ENCODE measurements around the gene CR1. TPM values are rescaled to one million over a fixed set of nuclear protein-coding genes. Genes with fewer than 3 reads are reported as not detected.
"Not testable (repeated sequence)": the region's sequence is repeated elsewhere in the genome, so short reads cannot be mapped to it uniquely, and the experiment has no call there.

Gene CR1
- total RNA-seq, 4 donors from 2014 or later: 0.15 to 3.5 (median 1.7) TPM

DNA sequence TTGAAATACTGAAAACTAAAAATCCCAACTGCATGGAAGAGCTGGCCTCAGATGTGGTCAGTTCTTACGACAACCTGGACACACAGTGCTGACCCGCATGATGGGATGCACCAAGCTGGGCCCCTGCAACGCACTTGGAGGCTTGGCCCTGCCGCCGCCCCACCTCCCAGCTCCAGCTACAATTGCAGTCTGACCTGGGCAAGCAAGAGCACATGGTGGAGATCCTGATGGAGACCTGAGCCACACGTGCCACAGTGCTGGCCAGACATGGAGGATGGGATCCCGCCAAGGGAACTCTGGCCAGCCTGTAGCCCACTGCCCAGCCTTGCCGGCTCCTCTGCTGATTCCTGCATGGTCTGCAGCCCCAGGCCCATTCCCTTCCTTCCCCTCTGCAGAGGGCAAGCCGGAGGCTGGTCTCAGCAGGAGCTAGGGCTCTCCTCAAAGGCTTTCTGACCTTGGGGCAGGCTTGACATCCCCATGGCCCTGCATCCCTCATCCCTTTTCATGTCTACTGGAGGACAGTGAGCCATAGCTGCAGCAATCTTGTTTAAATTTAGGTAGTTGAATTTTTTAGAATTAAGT, 163.0 kb downstream of the CR1 start:
- H3K9me3 ChIP-seq: peaks cover 0 to 5% (median 0%) of the 10 kb centered on the region in 3 donors
- H3K36me3 ChIP-seq: no peaks in the 10 kb centered on the region
- no peak for TF ChIP-seq POLR2A (IDR thresholded peaks at IDR 0.05)
- TF ChIP-seq, protein P1, sequence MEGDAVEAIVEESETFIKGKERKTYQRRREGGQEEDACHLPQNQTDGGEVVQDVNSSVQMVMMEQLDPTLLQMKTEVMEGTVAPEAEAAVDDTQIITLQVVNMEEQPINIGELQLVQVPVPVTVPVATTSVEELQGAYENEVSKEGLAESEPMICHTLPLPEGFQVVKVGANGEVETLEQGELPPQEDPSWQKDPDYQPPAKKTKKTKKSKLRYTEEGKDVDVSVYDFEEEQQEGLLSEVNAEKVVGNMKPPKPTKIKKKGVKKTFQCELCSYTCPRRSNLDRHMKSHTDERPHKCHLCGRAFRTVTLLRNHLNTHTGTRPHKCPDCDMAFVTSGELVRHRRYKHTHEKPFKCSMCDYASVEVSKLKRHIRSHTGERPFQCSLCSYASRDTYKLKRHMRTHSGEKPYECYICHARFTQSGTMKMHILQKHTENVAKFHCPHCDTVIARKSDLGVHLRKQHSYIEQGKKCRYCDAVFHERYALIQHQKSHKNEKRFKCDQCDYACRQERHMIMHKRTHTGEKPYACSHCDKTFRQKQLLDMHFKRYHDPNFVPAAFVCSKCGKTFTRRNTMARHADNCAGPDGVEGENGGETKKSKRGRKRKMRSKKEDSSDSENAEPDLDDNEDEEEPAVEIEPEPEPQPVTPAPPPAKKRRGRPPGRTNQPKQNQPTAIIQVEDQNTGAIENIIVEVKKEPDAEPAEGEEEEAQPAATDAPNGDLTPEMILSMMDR (IDR thresholded peaks at IDR 0.05): no peak
- H3K4me1 ChIP-seq: no peaks in the 10 kb centered on the region
- WGBS, 2 donors: 88% methylated on average over 6 to 9 of the region's 9 CpGs
- intact Hi-C loops (cut with DNase I): no loop called here
- H3K4me3 ChIP-seq: no peak overlapping the region
- no peak overlapping the region for H3K27ac ChIP-seq
- DNase-seq: no peak
- peaks cover 0 to 13% (median 0%) of the 10 kb centered on the region in 4 donors for H3K27me3 ChIP-seq

DNA sequence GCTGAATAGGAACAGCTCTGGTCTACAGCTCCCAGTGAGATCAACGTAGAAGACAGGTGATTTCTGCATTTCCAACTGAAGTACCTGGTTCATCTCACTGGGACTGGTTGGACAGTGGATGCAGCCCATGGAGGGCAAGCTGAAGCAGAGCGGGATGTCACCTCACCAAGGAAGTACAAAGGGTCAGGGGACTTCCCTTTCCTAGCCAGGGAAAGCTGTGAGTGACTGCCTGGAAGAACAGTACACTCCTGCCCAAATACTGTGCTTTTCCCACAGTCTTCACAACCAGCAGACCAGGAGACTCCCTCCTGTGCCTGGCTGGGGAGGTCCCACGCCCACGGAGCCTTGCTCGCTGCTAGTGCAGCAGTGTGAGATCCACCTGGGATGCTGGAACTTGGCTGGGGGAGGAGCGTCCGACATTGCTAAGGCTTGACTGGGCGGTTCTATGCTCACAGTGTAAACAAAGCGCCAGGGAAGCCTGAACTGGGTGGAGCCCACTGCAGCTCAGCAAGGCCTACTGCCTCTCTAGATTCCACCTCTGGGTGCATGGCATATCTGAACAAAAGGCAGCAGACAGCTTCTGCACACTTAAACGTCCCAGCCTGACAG, 163.7 kb downstream of the CR1 start:
- no peak for TF ChIP-seq POLR2A (IDR thresholded peaks at IDR 0.05)
- TF ChIP-seq, protein P1 (IDR thresholded peaks at IDR 0.05): no peak
- Histone ChIP-seq H3K9me3 (peaks cover 0 to 5% (median 0%) of the 10 kb centered on the region in 3 donors), H3K4me3 (no peak overlapping the region), H3K36me3 (no peaks in the 10 kb centered on the region), H3K27me3 (peaks cover 0 to 15% (median 0%) of the 10 kb centered on the region in 4 donors), H3K4me1 (no peaks in the 10 kb centered on the region), H3K27ac (no peak overlapping the region)
- 48 to 63% methylated on average over 2 to 4 of the region's 10 CpGs for WGBS, 2 donors
- intact Hi-C loops (cut with DNase I): no loop called here
- no peak for DNase-seq

DNA sequence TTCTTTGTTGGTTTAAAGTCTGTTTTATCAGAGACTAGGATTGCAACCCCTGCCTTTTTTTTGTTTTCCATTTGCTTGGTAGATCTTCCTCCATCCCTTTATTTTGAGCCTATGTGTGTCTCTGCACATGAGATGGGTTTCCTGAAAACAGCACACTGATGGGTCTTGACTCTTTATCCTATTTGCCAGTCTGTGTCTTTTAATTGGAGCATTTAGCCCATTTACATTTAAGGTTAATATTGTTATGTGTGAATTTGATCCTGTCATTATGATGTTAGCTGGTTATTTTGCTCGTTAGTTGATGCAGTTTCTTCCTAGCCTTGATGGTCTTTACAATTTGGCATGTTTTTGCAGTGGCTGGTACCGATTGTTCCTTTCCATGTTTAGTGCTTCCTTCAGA, 165.5 kb downstream of the CR1 start:
- DNase-seq; H3K9me3 ChIP-seq; H3K27ac ChIP-seq; H3K4me1 ChIP-seq; H3K36me3 ChIP-seq; H3K4me3 ChIP-seq; intact Hi-C loops (cut with DNase I): not testable (repeated sequence)
- WGBS, 2 donors: 100% methylated on average over 1 of the region's 2 CpGs; no CpG with 5 or more reads in 1 of the 2 donors
- H3K27me3 ChIP-seq: peaks cover 0 to 32% (median 0%) of the 10 kb centered on the region in 4 donors

DNA sequence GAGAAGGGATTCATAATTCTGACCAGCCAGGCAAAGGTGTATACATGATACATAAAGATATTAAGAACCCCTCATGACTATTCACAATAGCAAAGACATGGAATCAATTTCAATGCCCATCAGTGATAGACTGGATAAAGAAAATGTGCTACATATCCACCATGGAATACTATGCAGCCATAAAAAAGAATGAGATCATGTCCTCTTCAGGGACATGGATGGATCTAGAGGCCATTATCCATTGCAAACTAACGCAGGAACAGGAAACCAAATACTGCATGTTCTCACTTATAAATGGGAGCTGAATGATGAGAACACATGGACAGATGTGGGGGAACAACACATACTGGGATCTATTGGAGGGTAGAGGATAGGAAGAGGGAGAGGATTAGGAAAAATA, 170.4 kb downstream of the CR1 start:
- intact Hi-C loops (cut with DNase I): no loop called here
- Histone ChIP-seq H3K4me3 (no peak overlapping the region), H3K27ac (no peak overlapping the region), H3K36me3 (no peaks in the 10 kb centered on the region), H3K4me1 (peaks cover 0 to 8% (median 3%) of the 10 kb centered on the region in 3 donors), H3K9me3 (peaks cover 0 to 5% (median 0%) of the 10 kb centered on the region in 3 donors), H3K27me3 (peaks cover 0 to 68% (median 14%) of the 10 kb centered on the region in 4 donors)
- no peak for TF ChIP-seq POLR2A (IDR thresholded peaks at IDR 0.05)
- 86 to 92% methylated on average over 1 of the region's 1 CpG for whole genome bisulfite sequencing, 2 donors
- DNase-seq: no peak

DNA sequence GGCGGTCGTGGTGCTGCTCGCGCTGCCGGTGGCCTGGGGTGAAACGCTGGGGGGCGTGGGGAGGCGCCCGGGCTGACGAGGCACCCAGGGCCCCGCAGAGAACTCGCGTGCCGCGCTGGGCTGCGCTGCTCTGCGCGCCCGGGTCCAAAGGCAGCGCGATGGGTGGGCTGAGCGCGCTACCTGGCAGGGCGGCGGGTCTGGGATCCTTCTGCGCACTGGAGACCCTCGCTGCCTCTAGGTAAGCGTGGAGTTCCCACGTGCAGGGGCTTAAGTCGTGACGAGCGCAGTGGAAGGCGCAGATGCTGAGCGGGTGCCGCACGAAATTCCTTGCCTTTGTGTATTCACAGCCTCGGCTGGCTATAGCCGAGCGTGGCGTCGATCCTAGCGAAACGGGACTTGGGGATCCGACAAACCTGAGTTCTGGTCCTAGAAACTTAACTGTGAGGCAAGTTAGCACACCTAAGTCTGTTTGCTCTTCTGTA, 173.6 kb downstream of the CR1 start:
- Histone ChIP-seq H3K9me3 (no peaks in the 10 kb centered on the region), H3K4me3 (peak overlapping the region in 1 of 4 donors; percentile 8), H3K27me3 (peaks cover 0 to 86% (median 15%) of the 10 kb centered on the region in 4 donors), H3K27ac (no peak overlapping the region), H3K4me1 (peaks cover 0 to 8% (median 3%) of the 10 kb centered on the region in 3 donors), H3K36me3 (no peaks in the 10 kb centered on the region)
- 25% methylated on average over 6 of the region's 44 CpGs; no CpG with 5 or more reads in 1 of the 2 donors for WGBS, 2 donors
- intact Hi-C loops (cut with DNase I): no loop called here
- TF ChIP-seq, protein P1 (IDR thresholded peaks at IDR 0.05): no peak
- no peak for TF ChIP-seq POLR2A (IDR thresholded peaks at IDR 0.05)
- no peak for DNase-seq

DNA sequence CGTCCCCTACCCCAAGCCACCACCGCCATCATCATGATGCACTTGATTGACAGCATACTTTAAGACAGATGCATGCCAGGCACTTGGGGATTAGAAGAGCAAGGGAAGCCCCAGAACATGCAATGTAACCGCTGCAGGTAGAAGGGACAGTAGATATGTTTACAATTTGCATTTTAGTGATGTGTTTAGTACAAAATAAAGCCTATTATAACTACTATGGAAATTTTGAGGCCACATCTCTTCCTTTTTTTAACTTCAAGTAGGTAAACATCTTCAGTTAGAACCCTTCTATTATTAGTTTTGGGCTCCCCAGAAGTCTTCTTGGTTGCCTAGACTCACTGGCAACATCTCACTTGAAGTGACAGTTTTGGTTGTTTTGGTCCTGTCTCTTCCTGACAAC, 174.2 kb downstream of the CR1 start:
- TF ChIP-seq, protein P1 (IDR thresholded peaks at IDR 0.05): no peak
- TF ChIP-seq POLR2A (IDR thresholded peaks at IDR 0.05): no peak
- H3K27ac ChIP-seq: no peak overlapping the region
- DNase-seq: no peak
- H3K4me3 ChIP-seq: no peak overlapping the region
- peaks cover 0 to 8% (median 3%) of the 10 kb centered on the region in 3 donors for H3K4me1 ChIP-seq
- WGBS, 2 donors: 63 to 81% methylated on average over 3 of the region's 3 CpGs
- H3K27me3 ChIP-seq: peaks cover 0 to 81% (median 15%) of the 10 kb centered on the region in 4 donors
- intact Hi-C loops (cut with DNase I): no loop called here
- H3K9me3 ChIP-seq: no peaks in the 10 kb centered on the region
- no peaks in the 10 kb centered on the region for H3K36me3 ChIP-seq
